AG09319 (cell line): ENCODE measurements around the gene KRT85.

Experiments used
- DNase-seq: peaks from one replicate; pipeline ENCODE4 v3.0.0-alpha.2; 2010; ENCODE audit warnings: low read depth; ENCODE audit errors: extremely low read depth
- CTCF ChIP-seq: IDR thresholded peaks from 2 replicates; pipeline ENCODE4 v1.5.1; 2011; ENCODE audit warnings: low read depth, mild to moderate bottlenecking, inconsistent platforms, low read length, moderate library complexity

The KRT85 gene

DNA sequence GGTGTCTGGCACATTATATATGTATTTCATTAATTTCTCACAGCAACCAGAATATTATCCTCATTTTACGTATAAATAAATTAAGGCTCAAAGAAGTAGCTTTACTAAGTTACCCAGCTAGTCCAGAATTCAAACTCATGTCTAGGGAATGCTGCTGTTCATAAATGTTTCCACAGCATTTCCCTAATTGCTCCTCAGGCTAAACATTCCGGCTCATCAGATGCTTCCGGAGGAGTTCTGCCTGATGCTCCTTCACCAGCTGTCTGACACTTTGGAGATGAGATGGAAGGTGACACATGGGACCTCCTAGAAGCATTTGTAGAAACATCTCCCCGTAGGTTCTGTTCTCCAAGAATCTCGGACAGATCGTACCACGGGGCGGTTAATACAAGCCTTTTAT lies 12.1 kb downstream of the KRT85 start:
- TF ChIP-seq CTCF = no peak
- DNase-seq = no peak

GRCh38 chr12:52354200-52354599 lies 13.1 kb downstream of the KRT85 start:
- no peak for TF ChIP-seq CTCF
- no peak for DNase-seq

DNA sequence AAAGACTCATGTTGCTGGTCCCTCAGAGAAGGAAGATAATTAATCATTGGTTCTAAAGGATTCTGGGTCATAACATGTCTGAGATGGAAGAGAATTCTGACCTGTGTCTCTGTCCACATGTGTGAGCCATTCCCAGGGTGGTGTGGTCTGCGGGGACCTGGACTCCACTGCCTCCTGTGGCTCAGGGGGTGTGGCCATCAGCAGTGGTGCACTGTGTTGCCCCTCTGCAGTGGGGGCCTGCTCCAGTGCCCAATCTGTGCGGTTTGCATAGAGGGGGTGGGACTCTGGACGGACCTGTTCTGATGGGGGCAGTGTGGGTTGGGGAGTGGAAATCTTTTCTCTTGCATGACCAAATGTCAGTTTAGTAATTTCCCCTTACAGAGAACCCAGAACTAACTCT lies 13.5 kb downstream of the KRT85 start:
- no peak for DNase-seq
- no peak for TF ChIP-seq CTCF

DNA sequence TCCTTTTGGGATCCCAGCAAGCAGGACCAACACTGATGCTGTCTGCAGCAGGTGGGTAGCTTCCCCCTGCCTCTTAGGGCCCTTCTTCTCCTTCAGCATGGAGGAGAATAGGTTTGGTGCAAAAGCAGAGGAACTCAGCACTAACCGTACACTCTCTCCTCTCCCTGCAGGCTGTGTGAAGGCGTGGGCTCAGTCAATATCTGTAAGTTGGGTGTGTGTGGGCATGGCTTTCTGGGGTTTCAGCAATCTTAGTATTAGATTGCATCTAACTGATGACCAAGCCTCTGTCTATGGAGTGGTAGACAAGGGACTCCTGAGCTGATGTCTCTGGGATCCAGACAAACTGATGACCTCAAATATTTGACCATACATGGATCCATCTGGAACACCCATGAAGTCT lies 14.3 kb downstream of the KRT85 start:
- no peak for TF ChIP-seq CTCF
- no peak for DNase-seq

- no peak for TF ChIP-seq CTCF
- no peak for DNase-seq
Measured at GRCh38 chr12:52351196-52352059, 15.9 kb downstream of the KRT85 start.

DNA sequence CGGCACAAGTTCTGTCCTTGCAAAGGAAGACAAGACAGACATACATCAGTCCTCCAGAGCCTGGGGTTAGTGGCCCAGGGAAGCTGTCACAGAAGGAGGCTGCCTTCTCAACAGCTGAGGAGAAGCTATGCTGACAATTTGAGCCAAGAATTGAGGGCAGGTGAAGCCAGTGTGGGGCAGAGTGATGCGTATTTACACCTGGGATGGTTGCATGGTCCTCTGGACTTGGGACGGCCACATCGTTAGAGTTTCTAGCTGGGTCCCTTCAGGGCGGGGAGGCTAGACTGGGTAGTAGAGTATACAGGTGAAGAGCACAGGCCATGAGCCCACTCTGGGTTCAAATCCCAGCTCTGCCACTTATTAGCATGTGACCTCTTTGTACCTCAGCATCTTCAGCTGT lies 16.5 kb downstream of the KRT85 start:
- DNase-seq = no peak
- TF ChIP-seq CTCF = no peak

DNA sequence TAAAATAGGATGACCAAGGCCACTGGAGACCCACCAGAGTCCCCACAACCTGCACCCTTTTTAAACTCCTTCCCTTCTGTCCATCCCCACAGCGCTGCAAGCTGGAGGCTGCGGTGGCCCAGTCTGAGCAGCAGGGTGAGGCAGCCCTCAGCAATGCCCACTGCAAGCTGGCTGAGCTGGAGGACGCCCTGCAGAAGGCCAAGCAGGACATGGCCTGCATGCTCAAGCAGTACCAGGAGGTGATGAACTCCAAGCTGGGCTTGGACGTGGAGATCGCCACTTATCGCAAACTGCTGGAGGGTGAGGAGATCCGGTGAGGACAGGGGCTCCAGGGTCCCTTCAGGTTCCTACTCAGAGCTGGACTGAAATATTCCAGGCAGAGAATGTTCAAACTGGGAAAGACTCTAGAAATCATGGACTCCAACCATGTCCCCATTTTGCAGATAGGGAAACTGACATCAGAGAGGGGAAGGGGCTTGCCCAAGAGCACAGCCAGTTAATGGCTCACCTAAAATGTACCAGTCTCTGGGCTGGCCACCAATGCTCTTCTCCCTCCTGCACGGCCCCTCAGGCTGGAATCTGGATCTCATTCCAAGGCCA lies 17.2 kb downstream of the KRT85 start:
- TF ChIP-seq CTCF = no peak
- DNase-seq = no peak
